ENCODE measurements around the gene PIGB. TPM values are rescaled to one million over a fixed set of nuclear protein-coding genes. Genes with fewer than 3 reads are reported as not detected.

Gene PIGB
- total RNA-seq, 1 experiment from 2014 or later, result 15.1 TPM

DNA sequence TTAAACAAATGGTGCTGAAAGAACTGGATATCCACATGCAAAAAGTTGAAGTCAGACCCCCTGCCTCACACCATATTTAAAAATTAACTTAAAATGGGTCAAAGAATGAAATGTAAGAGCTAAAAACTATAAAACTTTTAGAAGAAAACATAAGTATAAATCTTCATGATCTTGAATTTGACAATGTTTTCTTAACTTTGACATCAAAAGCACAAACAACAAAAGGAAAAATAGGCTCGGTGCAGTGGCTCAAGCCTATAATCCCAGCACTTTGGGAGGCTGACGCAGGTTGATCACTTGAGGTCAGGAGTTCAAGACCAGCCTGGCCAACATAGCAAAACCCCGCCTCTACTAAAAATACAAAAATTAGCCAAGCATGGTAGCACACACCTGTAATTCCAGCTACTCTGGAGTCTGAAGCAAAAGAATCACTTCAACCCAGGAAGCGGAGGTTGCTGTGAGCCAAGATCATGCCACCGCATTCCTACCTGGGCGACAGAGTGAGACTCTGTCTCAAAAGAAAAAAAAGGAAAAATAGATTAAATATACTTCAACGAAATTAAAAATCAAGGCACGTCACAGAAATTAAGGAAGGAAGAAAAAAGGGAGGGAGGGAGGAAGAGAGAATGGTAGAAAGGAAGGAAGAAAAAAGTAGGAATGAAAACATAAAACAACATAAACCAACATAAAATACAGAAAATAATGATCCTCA, 30.9 kb upstream of the PIGB start:
- no peaks in the 10 kb centered on the region for H3K9me3 ChIP-seq (ENCODE audit: control insufficient read depth in 1 of 2, insufficient read depth in 1 of 2, low read depth in 1 of 2, low read length in 2 of 2)
- no peaks in the 10 kb centered on the region for H3K79me2 ChIP-seq (ENCODE audit: insufficient read depth, low read length)
- CTCF ChIA-PET, result no interaction called here
- TF ChIP-seq EZH2phosphoT487 (IDR thresholded peaks at IDR 0.05; ENCODE audit: borderline replicate concordance) (no peak), EZH2 (IDR thresholded peaks at IDR 0.05) (no peak), JUND (IDR thresholded peaks at IDR 0.05) (no peak), SP1 (IDR thresholded peaks at IDR 0.05; ENCODE audit: low read depth) (no peak), TCF7L2 (IDR thresholded peaks at IDR 0.05; ENCODE audit: borderline replicate concordance, extremely low read depth, insufficient read depth, insufficient read length) (no peak)
- no peaks in the 10 kb centered on the region for H3K27me3 ChIP-seq (ENCODE audit: insufficient read depth, low read length)
- DNase-seq (ENCODE audit: low read depth, low spot score), result no peak
- POLR2A ChIA-PET, result no interaction called here
- H3K4me3 ChIP-seq (replicated peaks in 1 of 2; ENCODE audit: low read depth in 1 of 2, low read length in 2 of 2), result 0 out of 4 replicates have a peak overlapping the region, but pooled peaks of 1 of the 2 experiments have one; percentile 83
- intact Hi-C loops (cut with micrococcal nuclease), result no loop called here
- H3K36me3 ChIP-seq (ENCODE audit: control insufficient read depth in 1 of 2, insufficient read depth in 2 of 2, low read length in 2 of 2), result no peaks in the 10 kb centered on the region
- no peak overlapping the region for H2AFZ ChIP-seq (ENCODE audit: low read depth, low read length, poor library complexity, severe bottlenecking)
- H3K9me2 ChIP-seq (ENCODE audit: insufficient read depth), result no peaks in the 10 kb centered on the region
- no peak for ATAC-seq
- TSS peak; percentile 43 for BruUV-seq (replicated peaks)
- H4K20me1 ChIP-seq (ENCODE audit: insufficient read depth), result no peaks in the 10 kb centered on the region
- no peak overlapping the region for H3K27ac ChIP-seq (ENCODE audit: low read depth, low read length)
- peaks cover 3 to 14% of the 10 kb centered on the region in 2 experiments; a peak in 3 of 4 replicates for H3K4me1 ChIP-seq (ENCODE audit: control insufficient read depth in 1 of 2, insufficient read depth in 2 of 2, low read length in 2 of 2)
- peak overlapping the region; percentile 99; the same call in 1 of the 2 replicates for H3K4me2 ChIP-seq (ENCODE audit: low read length)
- RAD21 ChIA-PET (ENCODE audit: low non-redundant PET in 1 of 2, low total read pairs in 2 of 2, uncharacterized antibody in 2 of 2, unreplicated experiment in 2 of 2), result no interaction called here
- H3K9ac ChIP-seq (ENCODE audit: low read length), result peak overlapping the region; percentile 67; the same call in 1 of the 2 replicates

- no TSS peak for BruUV-seq (replicated peaks)
- peaks cover 3 to 14% of the 10 kb centered on the region in 2 experiments; a peak in 3 of 4 replicates for H3K4me1 ChIP-seq (ENCODE audit: control insufficient read depth in 1 of 2, insufficient read depth in 2 of 2, low read length in 2 of 2)
- H3K4me3 ChIP-seq (replicated peaks in 1 of 2; ENCODE audit: low read depth in 1 of 2, low read length in 2 of 2), result peak overlapping the region; percentile 64 to 83
- no peaks in the 10 kb centered on the region for H4K20me1 ChIP-seq (ENCODE audit: insufficient read depth)
- H3K27me3 ChIP-seq (ENCODE audit: insufficient read depth, low read length), result no peaks in the 10 kb centered on the region
- ChIA-PET POLR2A (no interaction called here), RAD21 (ENCODE audit: low non-redundant PET in 1 of 2, low total read pairs in 2 of 2, uncharacterized antibody in 2 of 2, unreplicated experiment in 2 of 2) (no interaction called here), CTCF (no interaction called here)
- peak; percentile 47 for ATAC-seq
- no peaks in the 10 kb centered on the region for H3K36me3 ChIP-seq (ENCODE audit: control insufficient read depth in 1 of 2, insufficient read depth in 2 of 2, low read length in 2 of 2)
- H3K9me3 ChIP-seq (ENCODE audit: control insufficient read depth in 1 of 2, insufficient read depth in 1 of 2, low read depth in 1 of 2, low read length in 2 of 2), result no peaks in the 10 kb centered on the region
- H3K9me2 ChIP-seq (ENCODE audit: insufficient read depth), result no peaks in the 10 kb centered on the region
- DNase-seq (ENCODE audit: low read depth, low spot score), result no peak
- H2AFZ ChIP-seq (ENCODE audit: low read depth, low read length, poor library complexity, severe bottlenecking), result no peak overlapping the region
- intact Hi-C loops (cut with micrococcal nuclease), result no loop called here
- peak overlapping the region; percentile 99 for H3K4me2 ChIP-seq (ENCODE audit: low read length)
- H3K27ac ChIP-seq (ENCODE audit: low read depth, low read length), result peak overlapping the region; percentile 58; the same call in 1 of the 2 replicates
- no peaks in the 10 kb centered on the region for H3K79me2 ChIP-seq (ENCODE audit: insufficient read depth, low read length)
- peak overlapping the region; percentile 67 for H3K9ac ChIP-seq (ENCODE audit: low read length)
- no peak for TF ChIP-seq ELF1 (IDR thresholded peaks at IDR 0.05; ENCODE audit: borderline replicate concordance, low read depth)
- TF ChIP-seq POLR2A (IDR thresholded peaks at IDR 0.05; ENCODE audit: borderline replicate concordance, extremely low read depth, insufficient read depth, insufficient read length), result no peak
- TF ChIP-seq EGR1 (IDR thresholded peaks at IDR 0.05; ENCODE audit: low read depth), result no peak
- TF ChIP-seq MAX (IDR thresholded peaks at IDR 0.05), result no peak
- TF ChIP-seq CTCF (IDR thresholded peaks at IDR 0.05 in 2 of 3, conservative IDR thresholded peaks at IDR 0.05 in 1 of 3; ENCODE audit: borderline replicate concordance in 1 of 3, insufficient read depth in 1 of 3, low read depth in 2 of 3, low read length in 2 of 3), result no peak
- TF ChIP-seq ZFX (IDR thresholded peaks at IDR 0.05), result no peak
- no peak for TF ChIP-seq CBX3 (IDR thresholded peaks at IDR 0.05; ENCODE audit: low read depth)
- TF ChIP-seq EZH2phosphoT487 (IDR thresholded peaks at IDR 0.05; ENCODE audit: borderline replicate concordance), result no peak
- TF ChIP-seq, protein P1, sequence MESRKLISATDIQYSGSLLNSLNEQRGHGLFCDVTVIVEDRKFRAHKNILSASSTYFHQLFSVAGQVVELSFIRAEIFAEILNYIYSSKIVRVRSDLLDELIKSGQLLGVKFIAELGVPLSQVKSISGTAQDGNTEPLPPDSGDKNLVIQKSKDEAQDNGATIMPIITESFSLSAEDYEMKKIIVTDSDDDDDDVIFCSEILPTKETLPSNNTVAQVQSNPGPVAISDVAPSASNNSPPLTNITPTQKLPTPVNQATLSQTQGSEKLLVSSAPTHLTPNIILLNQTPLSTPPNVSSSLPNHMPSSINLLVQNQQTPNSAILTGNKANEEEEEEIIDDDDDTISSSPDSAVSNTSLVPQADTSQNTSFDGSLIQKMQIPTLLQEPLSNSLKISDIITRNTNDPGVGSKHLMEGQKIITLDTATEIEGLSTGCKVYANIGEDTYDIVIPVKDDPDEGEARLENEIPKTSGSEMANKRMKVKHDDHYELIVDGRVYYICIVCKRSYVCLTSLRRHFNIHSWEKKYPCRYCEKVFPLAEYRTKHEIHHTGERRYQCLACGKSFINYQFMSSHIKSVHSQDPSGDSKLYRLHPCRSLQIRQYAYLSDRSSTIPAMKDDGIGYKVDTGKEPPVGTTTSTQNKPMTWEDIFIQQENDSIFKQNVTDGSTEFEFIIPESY (IDR thresholded peaks at IDR 0.05; ENCODE audit: extremely low read depth, insufficient replicate concordance, low read length), result no peak
- no peak for TF ChIP-seq SRF (IDR thresholded peaks at IDR 0.05; ENCODE audit: low read depth)
- TF ChIP-seq CEBPB (IDR thresholded peaks at IDR 0.05; ENCODE audit: low read depth), result no peak
Measured at GRCh38 chr15:55289011-55289745, 29.8 kb upstream of the PIGB start.

Data from HCT116 (cell line).